ENCODE measurements around the gene ZMYND8.

- TF ChIP-seq CTCF (IDR thresholded peaks at IDR 0.05), result no peak
- no peak for TF ChIP-seq POLR2A (IDR thresholded peaks at IDR 0.05)
These were observed 177.2 kb downstream of the ZMYND8 start for GRCh38 chr20:47179267-47179666.

All from Peyer's patch (tissue), 4 donors.